ENCODE results near the gene AP1S1. TPM values are rescaled to one million over a fixed set of nuclear protein-coding genes. Genes with fewer than 3 reads are reported as not detected.

The AP1S1 gene
- polyA plus RNA-seq, 3 donors, result 63.4 to 77.4 (median 73.4) TPM

GRCh38 chr7:101206665-101207042, 52.4 kb downstream of the AP1S1 start:
- no peak for DNase-seq (ENCODE audit: extremely low read depth in 1 of 11, low read depth in 9 of 11, low spot score in 4 of 11)

GRCh38 chr7:101207459-101207858, 53.2 kb downstream of the AP1S1 start:
- DNase-seq (ENCODE audit: extremely low read depth in 1 of 11, low read depth in 9 of 11, low spot score in 4 of 11), result no peak

GRCh38 chr7:101208794-101209193, 54.5 kb downstream of the AP1S1 start:
- no peak for DNase-seq (ENCODE audit: extremely low read depth in 1 of 11, low read depth in 9 of 11, low spot score in 4 of 11)

GRCh38 chr7:101210143-101210542, 55.9 kb downstream of the AP1S1 start:
- DNase-seq (ENCODE audit: extremely low read depth in 1 of 11, low read depth in 9 of 11, low spot score in 4 of 11), result no peak

Other genes starting within 250 kb of the AP1S1 start
- 1 to 10 TPM in 1 of 3 donors, under 1 TPM in 2; 0.69 to 1.2 (median 0.72) TPM for gene MUC3A, start 204.9 kb upstream of the AP1S1 start, polyA plus RNA-seq (ENCODE audit: insufficient read length in 3 of 3)
- gene MUC12, start 184.9 kb upstream of the AP1S1 start, polyA plus RNA-seq (ENCODE audit: insufficient read length in 3 of 3), result under 1 TPM; 0.02 to 0.36 (median 0.22) TPM
- under 1 TPM in 1 of 3 donors, not detected in 2; 0.39 TPM for gene MUC17, start 134.4 kb upstream of the AP1S1 start, polyA plus RNA-seq (ENCODE audit: insufficient read length in 3 of 3)
- gene TRIM56, start 69.0 kb upstream of the AP1S1 start, polyA plus RNA-seq (ENCODE audit: insufficient read length in 3 of 3), result 10 to 100 TPM; 16.9 to 22.3 (median 17.0) TPM
- gene SERPINE1, start 27.4 kb upstream of the AP1S1 start, polyA plus RNA-seq (ENCODE audit: insufficient read length in 3 of 3), result 1 to 10 TPM in 2 of 3 donors, under 1 TPM in 1; 0.89 to 1.5 (median 1.1) TPM
- under 1 TPM; 0.08 to 0.61 (median 0.17) TPM for gene VGF, start 11.1 kb downstream of the AP1S1 start, polyA plus RNA-seq (ENCODE audit: insufficient read length in 3 of 3)
- under 1 TPM in 2 of 3 donors, not detected in 1; 0.06 to 0.08 TPM for gene NAT16, start 25.8 kb downstream of the AP1S1 start, polyA plus RNA-seq (ENCODE audit: insufficient read length in 3 of 3)
- 1 to 10 TPM in 1 of 3 donors, under 1 TPM in 2; 0.53 to 1.5 (median 0.99) TPM for gene MOGAT3, start 46.6 kb downstream of the AP1S1 start, polyA plus RNA-seq (ENCODE audit: insufficient read length in 3 of 3)
- 10 to 100 TPM; 43.6 to 54.4 (median 53.0) TPM for gene PLOD3, start 63.1 kb downstream of the AP1S1 start, polyA plus RNA-seq (ENCODE audit: insufficient read length in 3 of 3)
- gene ZNHIT1, start 63.7 kb downstream of the AP1S1 start, polyA plus RNA-seq (ENCODE audit: insufficient read length in 3 of 3), result 10 to 100 TPM; 50.2 to 76.5 (median 68.2) TPM
- 10 to 100 TPM in 2 of 3 donors, 1 to 10 TPM in 1; 8.2 to 19.5 (median 12.1) TPM for gene CLDN15, start 83.3 kb downstream of the AP1S1 start, polyA plus RNA-seq (ENCODE audit: insufficient read length in 3 of 3)
- 100 to 1,000 TPM; 131 to 168 (median 139) TPM for gene FIS1, start 90.6 kb downstream of the AP1S1 start, polyA plus RNA-seq (ENCODE audit: insufficient read length in 3 of 3)
- gene IFT22, start 167.3 kb downstream of the AP1S1 start, polyA plus RNA-seq (ENCODE audit: insufficient read length in 3 of 3), result 10 to 100 TPM; 71.4 to 78.3 (median 73.1) TPM
- gene COL26A1, start 208.4 kb downstream of the AP1S1 start, polyA plus RNA-seq (ENCODE audit: insufficient read length in 3 of 3), result 10 to 100 TPM; 22.3 to 34.7 (median 28.3) TPM